GM12892 (cell line): ENCODE results near the gene LBH.

ENCODE experiments used
- POLR2A ChIP-seq: IDR thresholded peaks from 2 replicates; pipeline ENCODE4 v1.6.1; 2011; ENCODE audit warnings: low read depth, low read length, control low read depth
- TAF1 ChIP-seq: IDR thresholded peaks from 2 replicates; pipeline ENCODE4 v1.6.1; 2011; ENCODE audit warnings: low read depth, mild to moderate bottlenecking, control low read depth, low read length, borderline replicate concordance

DNA sequence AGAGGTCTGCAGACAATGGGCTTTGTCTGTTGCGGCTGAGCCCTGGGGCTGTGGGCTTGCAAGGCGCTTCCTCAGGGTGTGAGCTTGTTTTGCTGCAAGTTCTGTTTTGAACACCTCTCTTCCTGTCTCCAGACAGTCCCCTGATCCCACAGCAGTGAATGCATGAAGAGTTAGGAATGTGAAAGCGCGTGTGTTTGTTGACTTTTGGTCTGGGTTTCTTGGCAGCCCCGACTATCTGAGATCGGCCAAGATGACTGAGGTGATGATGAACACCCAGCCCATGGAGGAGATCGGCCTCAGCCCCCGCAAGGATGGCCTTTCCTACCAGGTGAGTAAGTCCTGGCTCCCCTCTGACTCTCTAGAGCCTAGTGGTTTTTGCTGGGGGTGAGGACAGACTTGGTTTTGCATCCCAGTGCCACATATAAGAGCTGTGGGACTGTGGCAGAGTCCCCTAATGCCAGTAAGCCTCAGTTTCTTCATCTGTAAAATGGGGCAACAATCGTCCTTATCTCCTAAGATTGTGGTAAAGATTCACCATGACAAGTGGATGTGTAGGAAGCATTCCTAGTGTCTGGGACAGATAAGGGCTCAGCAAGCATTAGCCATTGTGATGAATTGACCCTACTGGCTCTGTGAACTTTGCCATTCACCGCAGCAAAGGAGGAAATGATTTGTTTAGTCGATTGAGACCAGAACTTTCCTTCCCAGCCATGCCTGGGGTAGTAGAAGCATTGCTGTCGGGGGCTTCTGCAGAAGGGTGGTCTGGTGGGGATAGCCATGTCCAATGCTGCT lies 3.0 kb downstream of the LBH start:
- TF ChIP-seq POLR2A (no peak), TAF1 (no peak)
